ENCODE data around the gene HEATR5A. TPM values are rescaled to one million over a fixed set of nuclear protein-coding genes. Genes with fewer than 3 reads are reported as not detected.

The HEATR5A gene
- total RNA-seq, 2 donors from 2014 or later = 10.0 to 16.3 TPM

GRCh38 chr14:31405599-31406232, 14.6 kb downstream of the HEATR5A start:
- WGBS = 89% methylated on average over 4 of the region's 4 CpGs
- intact Hi-C loops (cut with DNase I) = no loop called here
- no peak overlapping the region for H3K4me3 ChIP-seq
- DNase-seq (ENCODE audit: low spot score) = no peak
- no peak overlapping the region for H3K27ac ChIP-seq
- H3K27me3 ChIP-seq (replicated peaks; ENCODE audit: insufficient read depth) = no peaks in the 10 kb centered on the region
- no peaks in the 10 kb centered on the region for H3K4me1 ChIP-seq (replicated peaks)
- H3K36me3 ChIP-seq = no peaks in the 10 kb centered on the region
- TF ChIP-seq POLR2A (IDR thresholded peaks at IDR 0.05) (no peak), CTCF (IDR thresholded peaks at IDR 0.05) (no peak), POLR2AphosphoS5 (IDR thresholded peaks at IDR 0.05) (no peak)
- H3K9me3 ChIP-seq = no peaks in the 10 kb centered on the region

GRCh38 chr14:31405106-31405505, 15.2 kb downstream of the HEATR5A start:
- Histone ChIP-seq H3K36me3 (no peaks in the 10 kb centered on the region), H3K9me3 (no peaks in the 10 kb centered on the region), H3K4me1 (replicated peaks) (no peaks in the 10 kb centered on the region), H3K27me3 (replicated peaks; ENCODE audit: insufficient read depth) (no peaks in the 10 kb centered on the region), H3K4me3 (no peak overlapping the region), H3K27ac (no peak overlapping the region)
- intact Hi-C loops (cut with DNase I) = no loop called here
- DNase-seq (ENCODE audit: low spot score) = no peak
- TF ChIP-seq CTCF (IDR thresholded peaks at IDR 0.05) = no peak
- TF ChIP-seq POLR2AphosphoS5 (IDR thresholded peaks at IDR 0.05) = no peak
- no peak for TF ChIP-seq POLR2A (IDR thresholded peaks at IDR 0.05)
- WGBS = 98% methylated on average over 8 of the region's 8 CpGs

GRCh38 chr14:31403707-31404106, 16.6 kb downstream of the HEATR5A start:
- no peak overlapping the region for H3K27ac ChIP-seq
- no peaks in the 10 kb centered on the region for H3K9me3 ChIP-seq
- no peak for DNase-seq (ENCODE audit: low spot score)
- H3K4me1 ChIP-seq (replicated peaks) = no peaks in the 10 kb centered on the region
- no peaks in the 10 kb centered on the region for H3K36me3 ChIP-seq
- intact Hi-C loops (cut with DNase I) = no loop called here
- no peak for TF ChIP-seq POLR2AphosphoS5 (IDR thresholded peaks at IDR 0.05)
- TF ChIP-seq POLR2A (IDR thresholded peaks at IDR 0.05) = no peak
- TF ChIP-seq CTCF (IDR thresholded peaks at IDR 0.05) = no peak
- no peaks in the 10 kb centered on the region for H3K27me3 ChIP-seq (replicated peaks; ENCODE audit: insufficient read depth)
- H3K4me3 ChIP-seq = no peak overlapping the region
- 96% methylated on average over 3 of the region's 3 CpGs for WGBS

GRCh38 chr14:31402764-31403439, 17.4 kb downstream of the HEATR5A start:
- H3K27ac ChIP-seq = no peak overlapping the region
- no peaks in the 10 kb centered on the region for H3K36me3 ChIP-seq
- no peaks in the 10 kb centered on the region for H3K27me3 ChIP-seq (replicated peaks; ENCODE audit: insufficient read depth)
- no peak for DNase-seq (ENCODE audit: low spot score)
- H3K9me3 ChIP-seq = no peaks in the 10 kb centered on the region
- intact Hi-C loops (cut with DNase I) = no loop called here
- H3K4me1 ChIP-seq (replicated peaks) = no peaks in the 10 kb centered on the region
- WGBS = 41% methylated on average over 2 of the region's 2 CpGs
- H3K4me3 ChIP-seq = no peak overlapping the region
- TF ChIP-seq CTCF (IDR thresholded peaks at IDR 0.05) (no peak), POLR2A (IDR thresholded peaks at IDR 0.05) (no peak), POLR2AphosphoS5 (IDR thresholded peaks at IDR 0.05) (no peak)

All from prostate gland (tissue), 2 donors.